GM18909 (cell line): ENCODE measurements around the gene PTPA.
"Not testable (repeated sequence)": the region's sequence is repeated elsewhere in the genome, so short reads cannot be mapped to it uniquely, and the experiment has no call there.

Source experiments
- ATAC-seq: cut with Tn5 transposase; IDR thresholded peaks from one replicate; pipeline ENCODE4 v1.9.1; 2021; ENCODE audit warnings: mild to moderate bottlenecking; ENCODE audit not compliant: unreplicated experiment, poor library complexity

The PTPA gene

DNA sequence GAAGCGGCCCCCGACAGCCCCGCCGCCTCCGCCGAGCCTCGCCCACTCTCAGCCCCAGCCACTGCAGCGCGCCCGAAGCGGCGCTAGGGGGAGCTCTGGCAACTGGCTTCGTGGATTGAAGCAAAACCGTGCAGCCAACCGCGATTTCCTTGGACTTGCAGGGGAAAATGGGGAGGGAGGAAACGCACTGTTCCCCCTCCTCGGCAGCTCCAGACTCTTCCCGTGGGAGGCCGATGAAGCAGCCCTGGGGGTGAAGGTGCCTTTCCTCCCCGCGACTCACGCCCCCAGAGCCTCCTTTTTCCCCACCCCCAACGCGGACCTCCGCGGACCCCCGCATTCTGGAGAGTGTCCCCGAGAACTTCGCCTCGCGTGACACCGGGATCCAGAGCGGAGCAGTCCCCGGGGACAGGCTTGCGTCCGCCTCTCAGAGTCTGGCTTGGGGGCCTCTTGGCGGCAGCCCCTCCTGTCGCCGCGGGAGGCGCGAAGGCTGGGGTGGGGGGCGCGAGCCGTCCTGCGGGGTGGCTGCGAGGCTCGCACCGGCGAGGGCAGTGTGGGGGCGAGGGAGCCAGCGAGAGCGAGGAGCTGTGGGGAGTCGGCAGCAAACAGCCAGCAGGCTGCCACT lies 63.0 kb downstream of the PTPA start:
- ATAC-seq, result no peak

- no peak for ATAC-seq
These were observed 63.7 kb downstream of the PTPA start for GRCh38 chr9:129174724-129175514.

- ATAC-seq, result no peak
These were observed 64.3 kb downstream of the PTPA start for GRCh38 chr9:129175515-129175824.

DNA sequence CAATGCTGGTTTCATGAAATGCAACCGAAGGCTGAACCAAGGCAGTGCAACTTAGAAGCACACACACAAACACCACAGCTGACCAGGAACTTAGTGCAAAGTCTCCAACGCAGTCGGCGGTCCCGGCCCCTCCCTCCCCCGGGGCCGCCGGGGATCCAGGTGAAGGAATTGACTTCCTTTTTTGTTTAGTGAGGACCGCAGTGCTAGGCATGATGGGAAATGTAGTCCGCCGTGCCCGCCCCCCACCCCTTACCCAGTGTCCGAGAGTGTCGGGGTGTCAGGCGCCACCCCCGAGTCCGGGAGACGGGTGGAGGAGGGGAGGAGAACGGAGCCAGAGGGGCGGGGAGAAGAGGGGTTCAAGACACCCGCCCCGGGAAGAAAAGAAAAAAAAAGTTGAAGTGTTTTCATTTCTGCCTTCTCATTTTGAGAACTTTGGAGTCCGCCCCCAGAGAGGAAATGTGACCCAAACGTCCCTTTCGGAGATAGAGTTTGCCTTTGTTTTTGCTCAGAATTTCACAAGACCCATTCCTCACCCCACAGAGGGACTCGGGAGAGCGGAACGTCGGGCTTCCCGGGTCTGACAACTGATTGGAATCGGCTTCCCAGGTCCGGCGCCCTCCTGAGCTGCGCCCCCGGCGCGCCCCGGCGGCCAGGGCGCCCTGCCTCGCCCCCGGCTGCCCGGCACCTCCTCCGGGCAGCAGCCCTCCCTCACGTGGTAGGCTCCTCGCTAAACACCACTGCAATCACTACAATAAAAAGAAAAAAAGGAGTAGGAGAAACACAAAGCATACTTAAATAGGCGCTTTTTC lies 64.8 kb downstream of the PTPA start:
- no peak for ATAC-seq

DNA sequence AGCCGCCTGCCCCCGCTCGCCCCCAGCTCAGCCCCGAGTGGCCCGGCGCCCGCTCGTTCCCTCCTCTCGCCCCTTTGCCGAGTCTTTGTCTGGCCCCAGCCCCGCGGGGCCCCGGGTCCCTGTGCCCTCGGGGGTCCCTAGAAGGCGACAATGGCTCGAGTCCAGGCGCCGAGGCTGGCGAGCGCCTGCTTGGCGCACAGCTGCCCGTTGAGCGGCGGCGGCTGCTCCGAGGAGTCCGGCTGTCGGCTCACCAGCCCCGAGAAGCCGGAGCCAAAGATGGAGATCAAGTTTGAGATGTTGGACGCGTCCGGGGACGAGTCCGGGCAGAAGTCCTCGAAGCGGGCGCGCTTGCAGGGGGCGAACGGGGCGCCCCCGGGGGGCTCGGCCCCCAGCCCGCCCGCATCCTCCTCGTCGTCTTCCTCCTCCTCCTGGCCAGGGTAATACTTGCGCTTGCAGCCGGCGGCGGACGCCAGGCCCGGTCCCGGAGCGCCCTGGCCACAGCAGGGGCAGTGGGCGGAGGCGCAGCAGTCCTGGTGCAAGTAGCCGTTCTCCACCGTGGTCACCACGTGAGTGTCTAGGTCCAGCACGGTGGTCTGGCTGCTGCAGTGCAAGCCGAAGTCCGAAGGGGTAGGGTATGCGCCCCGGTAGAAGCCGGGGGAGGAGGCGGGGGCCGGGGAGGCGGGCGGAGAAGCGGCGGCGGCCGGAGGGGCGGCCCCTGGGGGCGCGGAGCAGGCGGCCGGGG lies 65.7 kb downstream of the PTPA start:
- no peak for ATAC-seq

DNA sequence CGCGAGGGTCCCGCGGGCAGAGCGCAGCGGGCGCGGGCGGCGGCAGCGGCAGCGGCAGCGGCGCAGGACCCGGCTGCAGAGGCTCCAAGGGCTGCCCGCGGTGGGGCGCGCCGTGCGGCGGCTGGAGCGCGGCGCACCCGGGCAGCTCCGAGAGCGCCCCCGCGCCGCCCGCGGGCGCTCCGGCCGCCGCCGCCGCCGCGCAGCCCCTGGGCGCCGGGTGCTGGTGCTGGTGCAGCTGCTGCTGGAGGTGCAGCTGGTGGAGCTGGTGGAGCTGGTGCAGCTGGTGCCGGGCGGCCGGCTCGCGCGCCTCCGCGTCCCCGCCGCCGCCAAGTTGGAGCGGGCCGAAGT lies 66.2 kb downstream of the PTPA start:
- ATAC-seq, result peak; percentile 23

DNA sequence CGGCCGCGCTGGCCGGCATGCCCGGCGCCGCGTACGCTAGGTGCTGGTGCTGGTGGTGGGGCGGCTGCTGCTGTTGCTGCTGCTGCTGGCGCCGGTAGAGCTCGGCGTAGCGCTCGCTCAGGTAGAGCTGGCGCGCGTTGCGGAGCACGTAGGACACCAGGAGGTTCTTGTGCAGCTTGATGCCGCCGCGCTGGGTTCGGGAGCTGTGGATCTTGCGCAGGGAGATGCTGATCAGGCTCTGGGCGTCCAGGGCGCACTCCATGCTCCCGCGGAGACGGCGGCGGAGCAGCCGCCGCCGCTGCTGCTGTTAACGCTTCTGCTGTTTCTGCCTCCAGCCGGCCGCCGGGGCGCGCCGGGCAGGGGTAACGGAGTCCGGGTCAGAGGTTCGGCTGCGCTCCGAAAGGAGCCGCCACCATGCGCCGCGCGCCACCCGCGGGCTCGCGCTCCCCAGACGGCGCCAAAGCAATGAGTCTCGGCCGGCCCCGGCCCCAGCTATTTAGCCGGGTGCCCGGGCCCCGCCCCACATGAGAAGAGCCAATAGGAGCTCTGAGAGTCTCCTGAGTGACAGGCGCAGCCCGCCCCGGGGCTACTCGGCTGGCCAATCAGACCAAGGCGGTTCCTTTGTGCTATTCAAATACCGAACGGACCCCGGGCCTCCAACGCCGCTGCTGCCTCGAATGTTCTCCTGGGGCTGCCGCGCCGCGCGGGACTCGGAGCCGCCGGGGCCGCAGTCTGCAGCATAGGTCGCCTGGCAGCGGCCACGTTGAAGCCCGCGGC lies 66.8 kb downstream of the PTPA start, which contains the start of gene IER5L:
Gene IER5L, minus strand, starts transcription at position 471 of the 777 bp plus-strand sequence. Its CDS starts 209 bp downstream, at position 262.
- peak; percentile 78 for ATAC-seq

DNA sequence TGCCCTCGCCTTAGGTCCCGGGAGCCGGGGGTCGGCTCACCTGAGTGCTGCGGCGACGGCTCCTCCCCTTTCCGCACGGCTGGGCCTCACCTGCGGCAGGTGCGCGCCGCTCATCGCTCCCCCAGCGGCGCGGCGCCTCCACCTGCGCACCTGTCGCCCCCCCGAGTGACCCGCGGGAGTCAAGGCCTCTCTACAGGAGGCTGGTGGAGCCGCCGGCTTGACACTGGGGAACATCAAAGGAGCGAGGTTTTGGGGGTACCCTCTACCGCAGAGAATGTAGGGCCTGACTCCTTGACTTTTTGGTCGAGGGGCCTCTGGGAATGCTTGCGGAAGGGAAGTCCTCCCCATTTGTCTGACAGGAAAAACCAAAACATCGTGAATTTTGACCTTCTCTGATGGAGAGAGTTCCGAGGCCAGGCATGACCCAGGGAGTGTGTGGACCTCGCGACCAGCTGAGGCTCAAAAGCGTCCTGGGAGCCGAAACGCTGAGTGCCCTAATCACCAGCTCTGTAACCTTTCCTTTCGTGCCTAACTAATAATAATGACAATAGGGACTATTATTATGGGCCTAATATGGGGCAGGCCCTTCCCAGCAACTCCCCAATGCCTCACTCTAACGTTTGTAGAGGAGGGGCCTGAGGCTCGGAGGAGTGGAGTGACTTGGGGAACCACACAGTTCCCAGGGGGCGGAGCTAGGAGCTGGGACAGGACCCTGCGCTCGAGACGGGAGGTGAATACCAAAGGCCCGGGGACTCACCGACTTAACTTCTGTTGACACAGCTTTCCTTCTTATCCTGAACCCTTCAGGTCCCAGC lies 67.6 kb downstream of the PTPA start:
- no peak for ATAC-seq

DNA sequence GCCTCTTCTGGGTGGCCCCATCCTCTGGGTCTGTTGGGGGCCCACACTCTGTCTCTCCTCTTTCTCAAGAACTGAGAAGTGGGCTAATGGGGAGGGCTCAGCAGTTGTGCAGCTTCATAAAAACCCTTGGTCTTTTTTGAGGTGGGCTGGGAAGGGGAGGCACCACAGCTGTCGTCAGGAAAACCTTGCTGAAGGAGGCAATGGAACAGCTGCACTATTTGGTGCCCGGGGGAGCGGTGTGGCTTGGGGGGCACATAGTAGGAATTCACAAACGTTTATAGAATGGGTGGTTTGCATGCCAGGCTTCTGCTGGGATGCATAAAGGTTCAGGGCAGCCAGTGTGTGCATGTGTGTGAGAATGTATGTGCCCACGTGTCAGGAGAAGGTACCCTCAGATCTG lies 70.0 kb downstream of the PTPA start:
- no peak for ATAC-seq

DNA sequence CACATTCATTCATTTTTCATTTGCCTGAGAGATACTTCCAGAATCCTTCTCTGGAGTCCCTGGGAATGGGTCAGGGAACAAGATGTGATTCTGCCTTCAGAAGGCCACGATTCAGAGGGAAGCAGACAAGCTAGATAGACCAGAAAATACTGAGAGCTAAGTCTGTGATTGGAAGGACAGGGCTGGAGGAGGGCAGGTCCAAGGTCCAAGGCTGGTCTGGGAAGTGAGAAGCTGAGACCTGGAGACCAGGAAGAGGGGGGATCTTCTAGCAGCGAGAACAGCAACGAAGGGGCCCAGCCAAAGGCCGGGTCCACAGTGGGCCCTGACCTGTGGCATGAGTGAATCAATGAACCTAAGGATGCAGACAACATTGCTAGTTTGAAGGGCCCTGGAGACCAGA lies 70.9 kb downstream of the PTPA start:
- ATAC-seq, result no peak

DNA sequence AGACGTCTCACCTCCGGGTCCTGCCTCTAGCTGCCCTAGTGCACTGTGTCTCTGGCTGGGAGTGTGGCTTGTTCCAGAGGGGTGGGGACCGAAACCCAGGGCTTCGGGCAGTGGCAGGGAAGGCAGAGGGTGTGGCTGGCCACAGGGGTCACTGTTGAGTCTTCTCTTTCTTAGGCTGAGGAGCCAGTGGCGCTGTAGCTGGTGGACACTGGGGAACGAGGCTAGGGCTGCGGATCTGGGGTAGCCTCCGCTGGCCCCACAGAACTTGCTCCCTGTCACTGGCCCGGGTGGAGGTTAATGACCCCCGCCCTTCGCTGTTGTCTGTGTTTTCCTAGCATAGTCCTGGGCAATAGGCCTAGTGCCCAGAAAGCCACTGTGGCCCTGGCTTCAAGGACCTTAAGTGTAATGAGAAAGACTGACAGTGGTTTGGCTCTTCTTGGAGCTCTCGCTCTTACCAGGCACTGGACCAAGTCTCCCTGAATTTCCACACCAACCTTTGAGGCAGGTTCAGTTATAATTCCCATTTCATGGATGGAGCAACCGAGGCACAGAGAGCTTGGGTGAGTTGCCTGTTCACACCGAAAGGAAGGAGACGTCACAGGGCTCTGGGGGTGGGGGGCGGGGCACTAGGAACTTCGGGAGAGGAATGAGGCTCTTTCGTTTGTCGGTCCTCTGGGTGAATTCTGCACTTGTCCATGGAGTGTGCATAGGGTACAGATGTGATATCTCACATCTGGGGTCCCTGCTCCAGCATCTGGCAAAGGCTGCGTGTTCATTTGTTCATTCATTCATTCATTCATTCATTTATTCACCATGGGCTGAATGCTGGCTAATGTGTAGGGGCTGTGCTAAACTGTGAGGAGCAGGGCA lies 71.6 kb downstream of the PTPA start:
- ATAC-seq, result no peak

GRCh38 chr9:129183495-129184218 lies 72.4 kb downstream of the PTPA start:
- ATAC-seq, result no peak

GRCh38 chr9:129184219-129184524 lies 73.0 kb downstream of the PTPA start:
- ATAC-seq, result no peak

DNA sequence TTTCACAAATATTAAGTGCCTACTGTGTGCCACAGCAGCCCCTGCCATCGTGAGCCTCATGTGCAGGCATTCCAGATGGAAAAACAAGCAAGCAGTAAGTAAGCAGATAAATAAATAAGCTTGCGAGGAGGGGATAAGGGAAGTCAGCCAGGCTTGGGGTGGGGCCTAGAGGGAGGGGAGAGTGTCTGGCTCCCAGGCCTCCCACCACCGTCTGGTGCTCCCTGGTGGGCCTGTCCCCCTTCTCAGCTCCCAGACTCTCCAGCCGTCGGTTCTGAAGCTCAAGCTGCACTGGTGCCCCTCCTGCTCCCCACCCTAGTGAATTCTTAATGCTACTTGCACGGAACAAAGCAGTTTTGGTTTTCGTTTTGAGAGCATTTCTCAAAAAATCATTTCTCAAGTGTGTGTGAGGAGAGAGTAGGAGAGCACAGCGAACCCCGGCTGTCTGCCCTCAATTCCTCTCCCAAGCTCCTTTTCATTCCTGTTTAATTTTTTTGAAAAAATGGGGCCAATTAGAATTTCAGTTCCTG lies 73.4 kb downstream of the PTPA start:
- no peak for ATAC-seq

DNA sequence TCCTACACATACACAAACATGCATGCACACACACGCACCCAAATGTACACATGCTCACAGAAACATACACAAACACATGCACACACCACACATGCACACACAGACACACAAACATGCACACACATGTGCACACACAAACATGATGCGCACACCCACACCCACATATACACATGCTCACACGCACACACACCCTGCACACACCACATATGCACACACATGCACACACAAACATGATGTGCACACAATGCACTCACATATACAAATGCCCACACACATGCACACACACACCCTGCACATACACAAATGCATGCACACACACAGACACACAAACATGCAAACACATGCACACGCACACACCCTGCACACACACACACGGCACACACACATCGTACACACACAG lies 74.2 kb downstream of the PTPA start:
- no peak for ATAC-seq

DNA sequence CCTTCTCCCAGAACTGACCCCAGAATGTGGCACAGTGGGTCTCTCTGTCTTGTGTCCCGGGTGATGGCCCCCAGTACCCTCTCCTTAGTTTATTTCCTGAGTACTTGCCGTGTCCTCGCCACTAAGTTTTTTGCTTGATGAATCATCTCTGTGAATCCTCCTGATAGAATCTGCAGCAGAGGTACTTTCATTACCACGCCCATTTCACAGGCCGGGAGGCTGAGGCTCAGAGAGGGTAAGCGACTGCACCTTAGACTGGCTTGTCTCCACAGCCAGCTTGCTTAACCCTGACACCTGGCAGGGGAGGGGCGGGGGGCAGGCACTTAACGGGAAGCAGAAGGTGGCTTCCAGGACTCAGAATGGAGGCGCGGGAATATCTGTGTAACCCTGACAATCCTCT lies 74.8 kb downstream of the PTPA start:
- ATAC-seq, result no peak

DNA sequence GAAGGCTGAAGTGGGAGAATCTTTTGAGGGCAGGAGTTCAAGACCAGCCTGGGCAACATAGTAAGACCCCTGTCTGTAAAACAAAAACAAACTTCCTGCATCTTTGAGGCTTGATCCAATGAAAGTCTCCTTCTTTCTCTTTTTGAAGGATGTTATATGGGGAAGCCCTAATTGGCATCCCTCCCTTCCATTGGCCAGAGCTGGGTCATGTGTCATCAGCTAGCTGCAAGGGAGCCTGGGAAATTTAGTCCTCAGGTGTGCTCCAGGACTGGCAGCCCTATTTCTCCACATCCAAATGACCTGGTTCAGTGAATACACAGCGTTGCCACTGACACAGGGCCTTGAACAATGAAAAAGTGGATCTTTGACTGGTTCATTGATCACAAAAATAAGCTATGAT lies 75.8 kb downstream of the PTPA start:
- ATAC-seq, result no peak

GRCh38 chr9:129189971-129190370 lies 78.8 kb downstream of the PTPA start:
- not testable (repeated sequence) for ATAC-seq
